Purkinje cell (primary cell): ENCODE measurements around the gene ZNF783. TPM values are rescaled to one million over a fixed set of nuclear protein-coding genes. Genes with fewer than 3 reads are reported as not detected.

Experiments used
- polyA plus RNA-seq: library from polyadenylated mRNA; unstranded; fragments of >200 nt; fragmentation: Nextera tagmentation; gene quantifications from 2 replicates; pipeline ENCODE4 v1.2.1, GENCODE V29; 2014

Gene ZNF783
- polyA plus RNA-seq, result 0.29 and 0.77 TPM in 2 replicates

DNA sequence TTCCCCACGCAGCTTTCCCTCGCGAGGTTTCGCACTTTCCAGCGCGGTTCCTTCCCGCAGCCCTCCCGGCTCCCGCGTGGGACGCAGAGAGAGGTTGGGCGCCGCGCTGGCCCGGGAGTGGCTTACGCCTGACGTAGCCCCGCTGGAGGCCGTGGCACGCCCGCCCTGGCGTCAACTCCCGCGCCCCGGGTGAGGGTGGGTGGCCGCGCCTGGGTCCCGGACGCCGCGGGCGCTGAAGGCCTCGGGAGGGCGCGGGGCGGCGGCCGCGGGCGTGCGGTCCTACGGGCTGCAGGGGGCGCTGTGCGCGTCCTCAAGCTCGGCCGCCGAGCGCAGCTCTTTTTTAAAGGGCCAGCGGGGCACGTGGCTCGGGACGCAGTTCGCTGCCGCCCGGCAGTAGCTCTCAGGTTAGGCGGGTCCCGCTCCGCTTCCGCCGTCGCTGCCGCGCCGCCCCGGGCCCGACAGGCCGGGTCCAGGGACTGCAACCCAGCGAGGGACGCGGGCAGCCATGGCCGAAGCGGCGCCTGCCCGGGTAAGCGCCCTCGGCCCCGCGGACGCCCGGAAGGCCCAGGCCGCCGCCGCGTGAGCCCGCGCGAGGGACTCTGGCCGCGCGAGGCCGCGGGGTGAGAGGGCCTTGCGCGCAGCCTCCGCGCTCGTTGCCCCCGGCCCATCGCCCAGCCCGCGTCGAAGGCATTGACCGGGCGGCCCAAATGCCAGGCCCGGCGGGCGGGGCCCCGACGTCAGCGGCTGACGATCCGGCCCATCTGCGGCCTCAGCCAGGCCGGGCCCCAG, at the start of gene ZNF783:
ZNF783 (plus strand) TSS at position 368 of the 789 bp plus-strand sequence; CDS start at position 506, 138 bp downstream.

DNA sequence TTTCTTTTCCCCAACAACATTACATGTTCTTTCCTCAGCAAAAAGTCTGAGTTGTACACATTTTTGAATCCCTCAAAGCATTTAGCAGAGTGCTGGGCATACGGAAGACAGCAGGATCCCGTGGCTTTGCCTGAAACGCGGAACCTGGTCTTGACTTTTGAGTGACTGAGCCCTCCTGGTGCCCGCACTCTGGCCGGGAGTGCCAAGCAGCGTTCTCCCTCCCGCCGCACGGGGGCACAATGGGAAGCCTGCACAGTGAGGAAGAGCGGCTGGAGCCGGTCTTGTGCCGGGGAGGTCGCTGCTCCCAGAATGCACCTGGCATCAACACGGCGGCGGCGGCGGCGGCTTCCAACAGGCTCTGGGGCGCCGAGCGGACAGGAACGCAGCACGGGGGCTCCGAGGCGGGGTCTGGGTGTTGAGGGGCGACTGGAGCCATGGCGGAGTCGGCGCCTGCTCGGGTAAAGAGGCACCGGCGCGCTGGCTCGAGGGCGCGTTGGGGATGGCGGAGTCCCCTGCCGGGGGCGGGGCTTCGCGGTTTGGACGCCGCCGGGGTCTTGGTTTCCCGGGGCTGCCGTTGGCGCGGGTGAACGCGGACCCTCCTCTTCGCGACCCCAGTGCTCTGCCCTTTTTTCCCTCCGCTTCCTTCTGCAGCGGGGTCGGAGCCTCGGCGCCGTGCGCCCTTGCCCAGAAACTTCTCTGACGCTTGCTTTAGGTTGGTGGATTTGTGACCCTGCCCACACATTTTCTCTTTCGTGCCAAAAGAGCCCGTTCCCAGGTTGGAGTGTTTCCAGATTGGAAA, 22.5 kb upstream of the ZNF783 start, which contains the start of gene ZNF212:
ZNF212 (plus strand) TSS at position 307 of the 799 bp plus-strand sequence; CDS start at position 435, 128 bp downstream.

Other genes with a start within 250 kb of the ZNF783 start
- 18.5 and 22.8 TPM in 2 replicates for gene PDIA4, start 233.7 kb upstream of the ZNF783 start, polyA plus RNA-seq
- gene ZNF786, start 171.5 kb upstream of the ZNF783 start, polyA plus RNA-seq, result 0.29 and 1.8 TPM in 2 replicates
- 0.45 and 2.4 TPM in 2 replicates for gene ZNF425, start 135.9 kb upstream of the ZNF783 start, polyA plus RNA-seq
- gene ZNF398, start 114.7 kb upstream of the ZNF783 start, polyA plus RNA-seq, result 2.0 and 2.2 TPM in 2 replicates
- 0.98 and 1.2 TPM in 2 replicates for gene ZNF282, start 66.7 kb upstream of the ZNF783 start, polyA plus RNA-seq
- 0.52 and 1.0 TPM in 2 replicates for gene ZNF212, start 22.5 kb upstream of the ZNF783 start, polyA plus RNA-seq
- 0.15 TPM in 1 of 2 replicates, not detected in the other for gene ZNF777, start 198.9 kb downstream of the ZNF783 start, polyA plus RNA-seq
- gene ZNF746, start 235.6 kb downstream of the ZNF783 start, polyA plus RNA-seq, result 1.4 and 2.4 TPM in 2 replicates